ENCODE results near the gene HMGCLL1.
A peak's percentile ranks its signal among the peaks of the same experiment; 100 is the strongest.

The HMGCLL1 gene

GRCh38 chr6:55578537-55579363, at the start of gene HMGCLL1:
Gene HMGCLL1, minus strand, starts transcription at chr6:55579192. Its CDS starts 137 bp downstream, at chr6:55579055.
- DNase-seq: peak; percentile 6

- no peak for DNase-seq
These were observed 43.0 kb upstream of the HMGCLL1 start for GRCh38 chr6:55621993-55622392.

GRCh38 chr6:55621244-55621643, 42.3 kb upstream of the HMGCLL1 start:
- no peak for DNase-seq

- no peak for DNase-seq
These were observed 38.3 kb upstream of the HMGCLL1 start for GRCh38 chr6:55617272-55617671.

- no peak for DNase-seq
These were observed 25.0 kb upstream of the HMGCLL1 start for GRCh38 chr6:55604021-55604420.

GRCh38 chr6:55601120-55601519, 22.1 kb upstream of the HMGCLL1 start:
- DNase-seq: no peak

GRCh38 chr6:55594442-55594841, 15.4 kb upstream of the HMGCLL1 start:
- no peak for DNase-seq

GRCh38 chr6:55584654-55585354, 5.8 kb upstream of the HMGCLL1 start:
- no peak for DNase-seq

- DNase-seq: no peak
These were observed 2.2 kb downstream of the HMGCLL1 start for GRCh38 chr6:55576811-55577210.

- DNase-seq: no peak
These were observed 4.4 kb downstream of the HMGCLL1 start for GRCh38 chr6:55574556-55574955.

GRCh38 chr6:55569638-55570037, 9.4 kb downstream of the HMGCLL1 start:
- DNase-seq: no peak

GRCh38 chr6:55568808-55569439, 10.1 kb downstream of the HMGCLL1 start:
- no peak for DNase-seq

GRCh38 chr6:55567558-55567957, 11.4 kb downstream of the HMGCLL1 start:
- no peak for DNase-seq

GRCh38 chr6:55566036-55566710, 12.8 kb downstream of the HMGCLL1 start:
- no peak for DNase-seq

GRCh38 chr6:55562318-55562717, 16.7 kb downstream of the HMGCLL1 start:
- no peak for DNase-seq

GRCh38 chr6:55560290-55560885, 18.6 kb downstream of the HMGCLL1 start:
- DNase-seq: no peak

GRCh38 chr6:55557146-55557545, 21.8 kb downstream of the HMGCLL1 start:
- DNase-seq: no peak

GRCh38 chr6:55545791-55546190, 33.2 kb downstream of the HMGCLL1 start:
- DNase-seq: no peak

- DNase-seq: no peak
These were observed 35.2 kb downstream of the HMGCLL1 start for GRCh38 chr6:55543633-55544309.

- DNase-seq: no peak
These were observed 38.0 kb downstream of the HMGCLL1 start for GRCh38 chr6:55541024-55541423.

- DNase-seq: no peak
These were observed 42.5 kb downstream of the HMGCLL1 start for GRCh38 chr6:55536391-55536956.

GRCh38 chr6:55531496-55531895, 47.5 kb downstream of the HMGCLL1 start:
- no peak for DNase-seq
